Heart right ventricle (tissue), 16 donors: ENCODE results near the gene ENTREP1. TPM values are rescaled to one million over a fixed set of nuclear protein-coding genes. Genes with fewer than 3 reads are reported as not detected.

Experiments
- ATAC-seq, 8 donors: fragments of 200-7000 bp; cut with Tn5 transposase; one replicate each; pipeline ENCODE4 v1.9.1; 2020; ENCODE audit warnings: mild to moderate bottlenecking in 8 of 8, moderate library complexity in 8 of 8, moderate number of reproducible peaks in 1 of 8
- DNase-seq, 2 donors: peaks; one replicate each; pipeline ENCODE4 v3.0.0-alpha.2; 2020
- H3K27ac ChIP-seq, 10 donors: fragments of 200-600 bp; sonication (generic) in 2 of 10; one replicate each; pipeline versions ENCODE4 v1.5.0 to v1.8.0; 2020 to 2022; ENCODE audit warnings: mild to moderate bottlenecking in 3 of 10
- H3K27me3 ChIP-seq, 7 donors: fragments of 200-600 bp; one replicate each; pipeline ENCODE4 v1.8.0; 2021 to 2022; ENCODE audit warnings: mild to moderate bottlenecking in 2 of 7
- H3K36me3 ChIP-seq, 9 donors: fragments of 200-600 bp; sonication (generic) in 1 of 9; one replicate each; pipeline versions ENCODE4 v1.5.0 to v1.8.0; 2020 to 2022; ENCODE audit warnings: mild to moderate bottlenecking in 2 of 9
- H3K4me1 ChIP-seq, 9 donors: fragments of 200-600 bp; sonication (generic) in 1 of 9; one replicate each; pipeline versions ENCODE4 v1.5.0 to v1.8.0; 2020 to 2022; ENCODE audit warnings: mild to moderate bottlenecking in 4 of 9
- H3K4me3 ChIP-seq, 10 donors: fragments of 200-600 bp; sonication (generic) in 2 of 10; one replicate each; pipeline versions ENCODE4 v1.5.0 to v1.8.0; 2020 to 2022; ENCODE audit warnings: mild to moderate bottlenecking in 7 of 10, moderate library complexity in 2 of 10
- H3K9me3 ChIP-seq, 11 donors: fragments of 200-600 bp in 10 of 11; sonication (generic) in 2 of 11; one replicate each; pipeline versions ENCODE4 v1.5.0 to v1.8.0; 2013 to 2022; ENCODE audit warnings: mild to moderate bottlenecking in 2 of 11, control low read depth in 1 of 11, moderate library complexity in 1 of 11
- WGBS, 2 donors: extraction: QIAGEN DNeasy Blood & Tissue Kit; methylation state at CpG; one replicate each; pipeline ENCODE4 v1.1.7; 2013; ENCODE audit warnings: inconsistent platforms in 1 of 2; 5-methylcytosine and 5-hydroxymethylcytosine counted together
- intact Hi-C, 10 donors: fragments of 100-400 bp; cut with DNase I; formaldehyde crosslinking; loops; one replicate each; pipeline versions ENCODE4 v1.11.1 to v1.14.2; 2022
- polyA plus RNA-seq, 2 donors: library from polyadenylated mRNA; stranded (reverse); fragments of 200-250 nt; gene quantifications; one replicate each; pipeline ENCODE4 v1.2.3, GENCODE V29; 2013
- total RNA-seq, 10 donors: library from RNA; stranded (reverse); fragmentation: NEBNext Ultra II Directional in 3 of 10; extraction: Animal tissue kit (Norgen Biotek cat#: 25700) in 3 of 10; gene quantifications; one replicate each; pipeline versions ENCODE4 v1.2.1 to v1.2.4, GENCODE V29; 2021 to 2023
- TF ChIP-seq, protein P1 (sequence below), 9 donors: fragments of 200-600 bp; sonication (generic) in 2 of 9; IDR thresholded peaks; one replicate each; pipeline versions ENCODE4 v1.5.0 to v1.8.0; 2021 to 2022; ENCODE audit warnings: antibody characterized with exemption in 9 of 9, mild to moderate bottlenecking in 5 of 9, moderate library complexity in 1 of 9
- donor health status: Arrhythmogenic right ventricular cardiomyopathy.
- donor health status: ischemic (EF 13 %, LVEDD 7.1; RV severe dilation, severe dysfunction).
- donor health status: healthy with polysubstance abuse.
- donor health status: DM: no; HTN: yes; CAD: no.
- donor health status: DM: no; HTN: no; CAD: no.
- donor health status: ischemic (EF 25% LVEDD 6.9; RV normal size, moderate dysfunction).
- donor health status: ischemic (EF 25% LVEDD 5.7; RV mildly dilated, moderate dysfunction).
- donor health status: healthy.
- donor health status: DM: yes; HTN: yes; CAD: no.
- donor health status: Ischemic cardiomyopathy.
- donor health status: ischemic (EF 35%, LVEDD 5.7; RV mildly dilated, moderate dysfunction).
- donor health status: nonischemic (EF 11% LVEDD 7.7; RV severe dilation, severe dysfunction).
- donor health status: DM: yes; HTN: yes; CAD: no.
- donor health status: PGD.
- donor health status: ischemic (EF 29% LVEDD 5.4; RV normal size, mild dysfunction).
- donor health status: nonischemic (EF 23%, LVEDD 6.1; RV moderate dilation, normal function).

Gene ENTREP1
- total and polyA plus RNA-seq, 12 donors: 12.3 to 40.5 (median 26.6) TPM

DNA sequence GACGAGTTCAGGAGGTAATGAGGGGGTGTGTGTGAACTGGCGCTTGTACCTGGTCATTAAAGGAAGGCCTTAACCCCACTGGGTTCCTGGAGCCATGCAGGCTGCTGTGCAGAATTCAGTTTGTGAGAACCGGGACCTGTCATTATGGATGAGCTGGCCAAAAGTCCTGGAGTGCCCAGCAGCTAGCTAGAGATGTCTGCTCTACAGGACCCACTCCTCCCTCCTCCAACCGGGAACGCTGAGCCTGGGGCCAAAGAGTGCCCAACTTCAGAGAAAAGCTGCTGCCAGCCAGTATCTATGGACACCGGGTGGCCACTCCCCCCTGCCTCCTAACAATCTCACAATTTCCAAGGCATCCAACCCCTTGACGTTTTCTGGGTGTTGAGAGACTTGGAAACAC is 1.2 kb downstream of the ENTREP1 start:
- Histone ChIP-seq H3K27ac (peak overlapping the region in 7 of 10 donors; percentile 44 to 86 (median 78)), H3K4me3 (peak overlapping the region; percentile 41 to 78 (median 62)), H3K4me1 (peaks cover 0 to 27% (median 10%) of the 10 kb centered on the region in 9 donors), H3K9me3 (no peaks in the 10 kb centered on the region), H3K27me3 (peaks cover 0 to 53% (median 0%) of the 10 kb centered on the region in 7 donors), H3K36me3 (no peaks in the 10 kb centered on the region)
- intact Hi-C loops: loop anchor here in 7 of 10 donors (5.0 to 10.0 kb wide), 8 partner anchors 51 to 111 kb away; no protein-coding TSS in a partner anchor
- ATAC-seq: peak; percentile 11 to 59 (median 32)
- 51 to 52% methylated on average over 7 of the region's 7 CpGs for WGBS, 2 donors
- TF ChIP-seq, protein P1, sequence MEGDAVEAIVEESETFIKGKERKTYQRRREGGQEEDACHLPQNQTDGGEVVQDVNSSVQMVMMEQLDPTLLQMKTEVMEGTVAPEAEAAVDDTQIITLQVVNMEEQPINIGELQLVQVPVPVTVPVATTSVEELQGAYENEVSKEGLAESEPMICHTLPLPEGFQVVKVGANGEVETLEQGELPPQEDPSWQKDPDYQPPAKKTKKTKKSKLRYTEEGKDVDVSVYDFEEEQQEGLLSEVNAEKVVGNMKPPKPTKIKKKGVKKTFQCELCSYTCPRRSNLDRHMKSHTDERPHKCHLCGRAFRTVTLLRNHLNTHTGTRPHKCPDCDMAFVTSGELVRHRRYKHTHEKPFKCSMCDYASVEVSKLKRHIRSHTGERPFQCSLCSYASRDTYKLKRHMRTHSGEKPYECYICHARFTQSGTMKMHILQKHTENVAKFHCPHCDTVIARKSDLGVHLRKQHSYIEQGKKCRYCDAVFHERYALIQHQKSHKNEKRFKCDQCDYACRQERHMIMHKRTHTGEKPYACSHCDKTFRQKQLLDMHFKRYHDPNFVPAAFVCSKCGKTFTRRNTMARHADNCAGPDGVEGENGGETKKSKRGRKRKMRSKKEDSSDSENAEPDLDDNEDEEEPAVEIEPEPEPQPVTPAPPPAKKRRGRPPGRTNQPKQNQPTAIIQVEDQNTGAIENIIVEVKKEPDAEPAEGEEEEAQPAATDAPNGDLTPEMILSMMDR (IDR thresholded peaks at IDR 0.05): no peak
- DNase-seq: peak in 1 of 2 donors; percentile 33

GRCh38 chr9:69330580-69330979 is 5.6 kb downstream of the ENTREP1 start:
- DNase-seq (no peak), ATAC-seq (no peak)
- TF ChIP-seq, protein P1 (IDR thresholded peaks at IDR 0.05): no peak
- Histone ChIP-seq H3K4me3 (no peak overlapping the region), H3K9me3 (no peaks in the 10 kb centered on the region), H3K27me3 (peaks cover 0 to 26% (median 0%) of the 10 kb centered on the region in 7 donors), H3K27ac (no peak overlapping the region), H3K36me3 (no peaks in the 10 kb centered on the region), H3K4me1 (peaks cover 0 to 21% (median 8%) of the 10 kb centered on the region in 9 donors)
- intact Hi-C loops: loop anchor here in 1 of 10 donors (5.0 kb wide), 1 partner anchor 42 kb away; no protein-coding TSS in a partner anchor
- 89 to 91% methylated on average over 3 of the region's 3 CpGs for WGBS, 2 donors

- Histone ChIP-seq H3K9me3 (no peaks in the 10 kb centered on the region), H3K27me3 (peaks cover 0 to 17% (median 0%) of the 10 kb centered on the region in 7 donors), H3K36me3 (no peaks in the 10 kb centered on the region), H3K27ac (no peak overlapping the region), H3K4me3 (no peak overlapping the region), H3K4me1 (peaks cover 0 to 15% (median 5%) of the 10 kb centered on the region in 9 donors)
- intact Hi-C loops: loop anchor here in 1 of 10 donors (5.0 kb wide), 1 partner anchor 41 kb away; no protein-coding TSS in a partner anchor
- no peak for DNase-seq
- WGBS, 2 donors: 70 to 78% methylated on average over 3 of the region's 3 CpGs
- ATAC-seq: no peak
- TF ChIP-seq, protein P1 (IDR thresholded peaks at IDR 0.05): no peak
These were observed 6.4 kb downstream of the ENTREP1 start for GRCh38 chr9:69331444-69331843.

DNA sequence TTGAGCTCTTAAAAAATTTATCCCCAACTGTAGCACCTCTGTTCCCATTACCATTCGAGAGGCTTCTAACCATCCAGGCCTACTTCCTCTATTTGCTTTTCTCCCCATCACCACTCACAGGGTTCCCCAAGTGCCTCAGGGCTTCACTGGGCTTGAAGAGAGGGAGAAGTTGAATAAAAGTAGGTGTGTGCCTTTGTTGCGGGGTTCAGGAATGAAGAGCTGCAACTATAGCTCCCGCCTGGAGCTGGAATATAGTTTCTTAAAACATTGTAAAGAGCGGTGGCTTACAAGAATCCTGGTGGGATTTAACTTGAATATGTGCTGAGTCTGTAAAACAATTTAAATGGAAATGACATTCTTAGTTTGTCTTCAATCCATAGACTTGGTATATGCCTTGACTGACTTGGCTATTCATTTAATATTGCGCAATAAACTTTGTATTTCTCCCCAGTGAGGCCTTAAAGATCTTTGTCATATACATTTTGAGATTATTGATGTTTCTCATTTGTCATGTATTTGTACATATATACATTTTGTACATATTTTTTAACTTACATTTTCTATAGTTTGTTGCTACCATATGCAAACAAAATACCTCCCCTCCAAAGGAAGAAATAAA is 7.2 kb downstream of the ENTREP1 start:
- Histone ChIP-seq H3K36me3 (no peaks in the 10 kb centered on the region), H3K4me3 (no peak overlapping the region), H3K27ac (no peak overlapping the region), H3K27me3 (peaks cover 0 to 10% (median 0%) of the 10 kb centered on the region in 7 donors), H3K4me1 (peaks cover 0 to 15% (median under 1%) of the 10 kb centered on the region in 9 donors), H3K9me3 (no peaks in the 10 kb centered on the region)
- WGBS, 2 donors: 89 to 93% methylated on average over 5 of the region's 5 CpGs
- no peak for DNase-seq
- no peak for ATAC-seq
- TF ChIP-seq, protein P1 (IDR thresholded peaks at IDR 0.05): no peak
- intact Hi-C loops: loop anchor here in 1 of 10 donors (5.0 kb wide), 1 partner anchor 40 kb away; no protein-coding TSS in a partner anchor
